NCI-H1436 treated with DMSO at 0.1 percent for 48 hours (cell line): ENCODE measurements around the gene EEF2KMT.

Experiments
- DNase-seq: peaks from one replicate; lab custom pipeline; 2025; lab: John Stamatoyannopoulos, UW

EEF2KMT gene

DNA sequence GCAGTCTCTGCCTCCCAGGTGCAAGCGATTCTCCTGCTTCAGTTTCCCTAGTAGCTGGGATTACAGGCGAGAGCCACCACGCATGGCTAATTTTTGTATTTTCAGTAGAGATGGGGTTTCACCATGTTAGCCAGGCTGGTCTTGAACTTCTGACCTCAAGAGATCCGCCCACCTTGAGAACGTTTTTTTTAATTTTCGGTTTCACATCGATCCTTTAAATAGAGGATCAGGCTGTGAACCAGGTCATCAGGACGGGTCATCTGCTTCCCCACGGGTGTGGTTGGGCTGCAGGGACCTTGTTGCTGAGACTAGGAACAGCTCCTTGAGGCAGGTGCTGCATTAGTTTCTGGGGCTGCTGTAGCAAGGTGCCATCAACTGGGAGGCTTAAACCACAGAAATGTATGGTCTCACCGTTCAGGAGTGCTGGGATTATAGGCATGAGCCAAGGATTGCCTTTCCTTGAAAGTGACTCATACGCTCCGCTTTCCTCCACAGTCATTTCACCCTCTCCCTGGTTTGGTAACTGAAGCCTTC lies 55.9 kb downstream of the EEF2KMT start:
- no peak for DNase-seq

DNA sequence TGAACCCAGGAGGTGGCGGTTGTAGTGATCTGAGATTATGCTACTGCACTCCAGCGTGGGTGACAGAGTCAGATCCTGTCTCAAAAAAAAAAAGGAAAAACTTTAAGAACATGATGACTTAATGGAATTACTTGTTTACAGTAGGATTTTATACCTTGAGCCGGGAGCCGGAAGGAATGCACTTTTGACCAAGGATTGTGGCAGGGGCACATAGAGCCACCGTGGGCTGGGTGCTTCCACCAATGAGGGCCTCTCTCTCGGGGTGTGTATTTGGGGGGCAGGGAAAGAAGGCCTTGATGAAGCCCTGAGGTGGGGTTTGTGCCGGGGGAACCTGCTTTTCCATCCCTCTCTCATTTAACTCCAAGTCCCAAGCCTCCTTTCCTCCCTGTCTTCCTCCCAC lies 57.1 kb downstream of the EEF2KMT start:
- DNase-seq, result no peak

DNA sequence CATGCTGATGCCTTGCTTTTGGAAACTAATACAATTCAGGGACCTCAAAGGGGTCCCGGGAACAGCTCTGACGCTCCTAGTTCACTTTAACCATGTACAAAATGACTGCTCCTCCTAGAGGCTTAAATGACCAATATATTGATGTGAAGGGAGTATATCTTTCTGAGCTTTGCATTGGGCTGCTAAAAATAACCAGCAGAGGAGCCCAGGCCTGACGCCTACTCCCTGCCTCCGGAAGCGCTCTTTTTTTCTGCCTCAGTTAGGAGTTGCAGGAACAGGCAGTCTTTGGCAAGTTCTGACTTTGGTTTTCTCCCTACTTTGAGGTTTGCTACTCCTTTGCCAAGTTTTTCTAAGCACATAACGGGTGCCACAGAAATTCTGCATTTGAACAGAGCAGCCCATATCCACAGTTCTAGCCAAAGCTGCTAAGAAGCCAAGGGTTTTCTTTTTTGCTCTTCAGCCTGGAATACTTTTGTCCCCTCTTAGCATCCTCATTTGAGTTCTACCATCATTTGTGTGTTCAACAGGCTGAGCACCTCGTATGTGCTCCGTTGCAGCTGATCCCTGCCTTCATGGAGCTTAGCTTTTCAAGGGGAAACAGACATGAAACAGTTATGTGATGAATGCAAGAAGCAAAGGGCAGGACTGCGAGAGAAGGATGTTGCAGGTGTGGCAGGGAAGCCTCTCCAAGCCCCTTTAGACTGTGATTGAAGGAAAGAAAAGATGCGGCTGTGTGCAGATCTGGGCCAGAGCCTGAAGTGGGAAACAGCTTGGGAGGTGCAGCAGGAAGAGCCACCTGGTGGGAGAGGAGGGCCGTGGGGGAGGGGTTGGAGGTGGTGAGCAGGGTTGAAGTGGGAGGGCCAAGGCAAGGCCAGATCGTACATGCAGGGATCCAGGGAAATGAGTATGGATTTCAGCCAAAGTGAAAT lies 61.1 kb downstream of the EEF2KMT start:
- no peak for DNase-seq

DNA sequence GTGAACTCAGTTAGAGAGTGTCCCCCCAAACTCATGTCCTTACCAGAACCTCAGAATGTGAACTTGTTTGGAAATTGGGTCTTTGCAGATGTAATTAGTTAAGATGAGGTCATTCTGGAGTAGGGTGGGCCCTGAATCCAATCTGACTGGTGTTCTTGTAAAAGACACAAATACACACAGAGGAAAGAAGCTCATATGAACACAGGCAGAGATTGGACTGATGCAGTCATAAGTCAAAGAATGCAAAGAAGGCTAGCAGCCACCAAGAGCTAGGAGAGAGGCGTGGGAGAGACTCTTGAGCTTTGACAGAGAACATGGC lies 61.7 kb downstream of the EEF2KMT start:
- no peak for DNase-seq
